ENCODE results near the gene HSPA1L. TPM values are rescaled to one million over a fixed set of nuclear protein-coding genes. Genes with fewer than 3 reads are reported as not detected.

The HSPA1L gene
- total and polyA plus RNA-seq, 4 donors: 0.27 to 0.79 (median 0.47) TPM

DNA sequence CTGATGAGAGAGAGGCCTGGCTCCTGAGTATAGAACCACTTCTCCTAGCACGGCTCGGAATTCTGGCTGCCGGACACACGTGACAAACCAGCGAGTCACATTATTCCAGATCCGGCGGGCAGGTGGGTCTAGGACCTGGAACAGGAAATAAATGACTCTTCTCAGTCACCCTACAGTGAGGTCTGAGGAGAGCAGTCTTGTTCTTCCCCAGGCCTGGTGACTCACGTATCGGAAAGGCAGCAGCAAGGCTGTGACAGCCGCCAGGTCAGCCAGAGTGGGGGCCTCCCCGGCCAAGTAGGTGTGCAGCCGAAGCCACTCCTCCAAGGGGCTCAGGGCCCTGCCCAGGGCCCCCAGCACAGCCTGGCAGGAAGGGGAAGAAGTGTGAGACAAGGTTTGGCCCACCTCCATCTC lies 22.3 kb downstream of the HSPA1L start:
- Histone ChIP-seq H3K4me1 (ENCODE audit: control insufficient read depth in 4 of 4, insufficient read depth in 4 of 4, low read length in 3 of 4) (peaks cover 0 to 10% (median 6%) of the 10 kb centered on the region in 4 donors), H3K27ac (ENCODE audit: low read depth in 1 of 2, low read length in 2 of 2) (no peak overlapping the region), H3K9ac (ENCODE audit: low read depth in 1 of 2, low read length in 2 of 2) (no peak overlapping the region), H3K4me3 (ENCODE audit: low read depth in 1 of 3, low read length in 3 of 3) (no peak overlapping the region), H3K27me3 (ENCODE audit: control insufficient read depth in 4 of 4, insufficient read depth in 4 of 4, low read length in 3 of 4) (no peaks in the 10 kb centered on the region), H3K9me3 (ENCODE audit: control insufficient read depth in 4 of 4, low read length in 3 of 4) (no peaks in the 10 kb centered on the region), H3K36me3 (ENCODE audit: control insufficient read depth in 4 of 4, insufficient read depth in 3 of 4, low read depth in 1 of 4, low read length in 3 of 4) (peaks cover 0 to 16% (median 7%) of the 10 kb centered on the region in 4 donors)
- no peak for DNase-seq (ENCODE audit: low spot score)
- TF ChIP-seq, protein P1, sequence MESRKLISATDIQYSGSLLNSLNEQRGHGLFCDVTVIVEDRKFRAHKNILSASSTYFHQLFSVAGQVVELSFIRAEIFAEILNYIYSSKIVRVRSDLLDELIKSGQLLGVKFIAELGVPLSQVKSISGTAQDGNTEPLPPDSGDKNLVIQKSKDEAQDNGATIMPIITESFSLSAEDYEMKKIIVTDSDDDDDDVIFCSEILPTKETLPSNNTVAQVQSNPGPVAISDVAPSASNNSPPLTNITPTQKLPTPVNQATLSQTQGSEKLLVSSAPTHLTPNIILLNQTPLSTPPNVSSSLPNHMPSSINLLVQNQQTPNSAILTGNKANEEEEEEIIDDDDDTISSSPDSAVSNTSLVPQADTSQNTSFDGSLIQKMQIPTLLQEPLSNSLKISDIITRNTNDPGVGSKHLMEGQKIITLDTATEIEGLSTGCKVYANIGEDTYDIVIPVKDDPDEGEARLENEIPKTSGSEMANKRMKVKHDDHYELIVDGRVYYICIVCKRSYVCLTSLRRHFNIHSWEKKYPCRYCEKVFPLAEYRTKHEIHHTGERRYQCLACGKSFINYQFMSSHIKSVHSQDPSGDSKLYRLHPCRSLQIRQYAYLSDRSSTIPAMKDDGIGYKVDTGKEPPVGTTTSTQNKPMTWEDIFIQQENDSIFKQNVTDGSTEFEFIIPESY (IDR thresholded peaks at IDR 0.05): no peak
- TF ChIP-seq YY1 (IDR thresholded peaks at IDR 0.05) (no peak), SP1 (IDR thresholded peaks at IDR 0.05) (no peak), FOXA1 (IDR thresholded peaks at IDR 0.05) (no peak)
- TF ChIP-seq, protein P2, sequence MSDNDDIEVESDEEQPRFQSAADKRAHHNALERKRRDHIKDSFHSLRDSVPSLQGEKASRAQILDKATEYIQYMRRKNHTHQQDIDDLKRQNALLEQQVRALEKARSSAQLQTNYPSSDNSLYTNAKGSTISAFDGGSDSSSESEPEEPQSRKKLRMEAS (IDR thresholded peaks at IDR 0.05): no peak
- TF ChIP-seq, protein P3, sequence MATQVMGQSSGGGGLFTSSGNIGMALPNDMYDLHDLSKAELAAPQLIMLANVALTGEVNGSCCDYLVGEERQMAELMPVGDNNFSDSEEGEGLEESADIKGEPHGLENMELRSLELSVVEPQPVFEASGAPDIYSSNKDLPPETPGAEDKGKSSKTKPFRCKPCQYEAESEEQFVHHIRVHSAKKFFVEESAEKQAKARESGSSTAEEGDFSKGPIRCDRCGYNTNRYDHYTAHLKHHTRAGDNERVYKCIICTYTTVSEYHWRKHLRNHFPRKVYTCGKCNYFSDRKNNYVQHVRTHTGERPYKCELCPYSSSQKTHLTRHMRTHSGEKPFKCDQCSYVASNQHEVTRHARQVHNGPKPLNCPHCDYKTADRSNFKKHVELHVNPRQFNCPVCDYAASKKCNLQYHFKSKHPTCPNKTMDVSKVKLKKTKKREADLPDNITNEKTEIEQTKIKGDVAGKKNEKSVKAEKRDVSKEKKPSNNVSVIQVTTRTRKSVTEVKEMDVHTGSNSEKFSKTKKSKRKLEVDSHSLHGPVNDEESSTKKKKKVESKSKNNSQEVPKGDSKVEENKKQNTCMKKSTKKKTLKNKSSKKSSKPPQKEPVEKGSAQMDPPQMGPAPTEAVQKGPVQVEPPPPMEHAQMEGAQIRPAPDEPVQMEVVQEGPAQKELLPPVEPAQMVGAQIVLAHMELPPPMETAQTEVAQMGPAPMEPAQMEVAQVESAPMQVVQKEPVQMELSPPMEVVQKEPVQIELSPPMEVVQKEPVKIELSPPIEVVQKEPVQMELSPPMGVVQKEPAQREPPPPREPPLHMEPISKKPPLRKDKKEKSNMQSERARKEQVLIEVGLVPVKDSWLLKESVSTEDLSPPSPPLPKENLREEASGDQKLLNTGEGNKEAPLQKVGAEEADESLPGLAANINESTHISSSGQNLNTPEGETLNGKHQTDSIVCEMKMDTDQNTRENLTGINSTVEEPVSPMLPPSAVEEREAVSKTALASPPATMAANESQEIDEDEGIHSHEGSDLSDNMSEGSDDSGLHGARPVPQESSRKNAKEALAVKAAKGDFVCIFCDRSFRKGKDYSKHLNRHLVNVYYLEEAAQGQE (IDR thresholded peaks at IDR 0.05): no peak
- TF ChIP-seq, protein P4, sequence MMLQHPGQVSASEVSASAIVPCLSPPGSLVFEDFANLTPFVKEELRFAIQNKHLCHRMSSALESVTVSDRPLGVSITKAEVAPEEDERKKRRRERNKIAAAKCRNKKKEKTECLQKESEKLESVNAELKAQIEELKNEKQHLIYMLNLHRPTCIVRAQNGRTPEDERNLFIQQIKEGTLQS (IDR thresholded peaks at IDR 0.05): no peak
- 94% methylated on average over 12 of the region's 12 CpGs for WGBS

DNA sequence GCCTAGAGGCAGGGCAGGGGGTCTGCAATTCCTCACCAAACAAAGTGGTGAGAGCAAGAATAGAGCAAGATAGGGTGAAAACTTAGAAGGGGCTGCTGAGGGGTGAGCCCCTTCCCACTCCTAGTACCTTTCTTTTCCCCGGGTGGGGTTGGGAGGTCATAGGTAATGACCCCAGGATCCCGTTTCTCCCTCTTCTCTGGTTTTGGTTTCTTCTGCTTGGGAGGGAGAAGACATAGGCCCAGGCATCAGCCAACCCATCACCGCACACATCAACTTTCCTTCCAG lies 23.1 kb downstream of the HSPA1L start:
- 85% methylated on average over 3 of the region's 3 CpGs for WGBS
- Histone ChIP-seq H3K27ac (ENCODE audit: low read depth in 1 of 2, low read length in 2 of 2) (no peak overlapping the region), H3K4me3 (ENCODE audit: low read depth in 1 of 3, low read length in 3 of 3) (no peak overlapping the region), H3K4me1 (ENCODE audit: control insufficient read depth in 4 of 4, insufficient read depth in 4 of 4, low read length in 3 of 4) (peaks cover 0 to 10% (median 6%) of the 10 kb centered on the region in 4 donors), H3K9me3 (ENCODE audit: control insufficient read depth in 4 of 4, low read length in 3 of 4) (no peaks in the 10 kb centered on the region), H3K27me3 (ENCODE audit: control insufficient read depth in 4 of 4, insufficient read depth in 4 of 4, low read length in 3 of 4) (no peaks in the 10 kb centered on the region), H3K9ac (ENCODE audit: low read depth in 1 of 2, low read length in 2 of 2) (no peak overlapping the region), H3K36me3 (ENCODE audit: control insufficient read depth in 4 of 4, insufficient read depth in 3 of 4, low read depth in 1 of 4, low read length in 3 of 4) (peaks cover 0 to 16% (median 7%) of the 10 kb centered on the region in 4 donors)
- DNase-seq (ENCODE audit: low spot score): no peak
- no peak for TF ChIP-seq GABPA (IDR thresholded peaks at IDR 0.05 in 1 of 2, conservative IDR thresholded peaks at IDR 0.05 in 1 of 2)
- TF ChIP-seq, protein P5, sequence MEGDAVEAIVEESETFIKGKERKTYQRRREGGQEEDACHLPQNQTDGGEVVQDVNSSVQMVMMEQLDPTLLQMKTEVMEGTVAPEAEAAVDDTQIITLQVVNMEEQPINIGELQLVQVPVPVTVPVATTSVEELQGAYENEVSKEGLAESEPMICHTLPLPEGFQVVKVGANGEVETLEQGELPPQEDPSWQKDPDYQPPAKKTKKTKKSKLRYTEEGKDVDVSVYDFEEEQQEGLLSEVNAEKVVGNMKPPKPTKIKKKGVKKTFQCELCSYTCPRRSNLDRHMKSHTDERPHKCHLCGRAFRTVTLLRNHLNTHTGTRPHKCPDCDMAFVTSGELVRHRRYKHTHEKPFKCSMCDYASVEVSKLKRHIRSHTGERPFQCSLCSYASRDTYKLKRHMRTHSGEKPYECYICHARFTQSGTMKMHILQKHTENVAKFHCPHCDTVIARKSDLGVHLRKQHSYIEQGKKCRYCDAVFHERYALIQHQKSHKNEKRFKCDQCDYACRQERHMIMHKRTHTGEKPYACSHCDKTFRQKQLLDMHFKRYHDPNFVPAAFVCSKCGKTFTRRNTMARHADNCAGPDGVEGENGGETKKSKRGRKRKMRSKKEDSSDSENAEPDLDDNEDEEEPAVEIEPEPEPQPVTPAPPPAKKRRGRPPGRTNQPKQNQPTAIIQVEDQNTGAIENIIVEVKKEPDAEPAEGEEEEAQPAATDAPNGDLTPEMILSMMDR (IDR thresholded peaks at IDR 0.05; ENCODE audit: low read depth, low read length, missing input control): no peak
- TF ChIP-seq HNF4G (IDR thresholded peaks at IDR 0.05): no peak
- TF ChIP-seq, protein P2 (IDR thresholded peaks at IDR 0.05): no peak
- TF ChIP-seq TAF1 (conservative IDR thresholded peaks at IDR 0.05): no peak
- no peak for TF ChIP-seq JUND (IDR thresholded peaks at IDR 0.05)
- TF ChIP-seq, protein P4 (IDR thresholded peaks at IDR 0.05): no peak
- TF ChIP-seq, protein P1 (IDR thresholded peaks at IDR 0.05): no peak
- no peak for TF ChIP-seq HNF4A (conservative IDR thresholded peaks at IDR 0.05)
- no peak for TF ChIP-seq FOXA1 (IDR thresholded peaks at IDR 0.05)
- no peak for TF ChIP-seq YY1 (IDR thresholded peaks at IDR 0.05)
